22Rv1 (cell line): ENCODE data around the gene YBX3.

Experiments used
- ZFX ChIP-seq: fragments of 450-650 bp; IDR thresholded peaks from 2 replicates; pipeline ENCODE4 v1.6.1; 2017; ENCODE audit warnings: antibody characterized with exemption, borderline replicate concordance
- TF ChIP-seq, protein P1 (sequence below): fragments of 450-650 bp; IDR thresholded peaks from 2 replicates; pipeline ENCODE4 v1.5.1; 2017; ENCODE audit warnings: mild to moderate bottlenecking

DNA sequence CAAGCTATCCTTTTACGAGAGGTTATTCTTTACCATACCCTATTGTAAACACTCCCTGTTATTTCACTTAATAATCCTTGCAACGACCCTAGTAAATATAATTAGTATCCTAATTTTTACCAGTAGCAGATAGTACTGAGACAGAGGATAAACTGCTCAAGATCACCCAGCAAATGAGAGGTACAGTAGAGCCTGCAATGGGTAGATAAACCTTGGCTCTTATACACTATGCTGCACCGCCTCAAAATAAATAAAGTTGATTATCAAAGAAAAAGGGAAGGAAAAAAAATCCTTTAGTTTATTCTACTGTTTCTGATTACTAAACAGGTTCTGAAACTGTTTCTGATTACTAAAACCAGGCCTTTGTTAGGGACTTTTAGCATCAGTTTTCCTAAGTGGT is 22.5 kb downstream of the YBX3 start:
- TF ChIP-seq, protein P1, sequence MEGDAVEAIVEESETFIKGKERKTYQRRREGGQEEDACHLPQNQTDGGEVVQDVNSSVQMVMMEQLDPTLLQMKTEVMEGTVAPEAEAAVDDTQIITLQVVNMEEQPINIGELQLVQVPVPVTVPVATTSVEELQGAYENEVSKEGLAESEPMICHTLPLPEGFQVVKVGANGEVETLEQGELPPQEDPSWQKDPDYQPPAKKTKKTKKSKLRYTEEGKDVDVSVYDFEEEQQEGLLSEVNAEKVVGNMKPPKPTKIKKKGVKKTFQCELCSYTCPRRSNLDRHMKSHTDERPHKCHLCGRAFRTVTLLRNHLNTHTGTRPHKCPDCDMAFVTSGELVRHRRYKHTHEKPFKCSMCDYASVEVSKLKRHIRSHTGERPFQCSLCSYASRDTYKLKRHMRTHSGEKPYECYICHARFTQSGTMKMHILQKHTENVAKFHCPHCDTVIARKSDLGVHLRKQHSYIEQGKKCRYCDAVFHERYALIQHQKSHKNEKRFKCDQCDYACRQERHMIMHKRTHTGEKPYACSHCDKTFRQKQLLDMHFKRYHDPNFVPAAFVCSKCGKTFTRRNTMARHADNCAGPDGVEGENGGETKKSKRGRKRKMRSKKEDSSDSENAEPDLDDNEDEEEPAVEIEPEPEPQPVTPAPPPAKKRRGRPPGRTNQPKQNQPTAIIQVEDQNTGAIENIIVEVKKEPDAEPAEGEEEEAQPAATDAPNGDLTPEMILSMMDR: no peak
- TF ChIP-seq ZFX: no peak
